SK-N-SH (cell line): ENCODE results near the gene DCUN1D3. TPM values are rescaled to one million over a fixed set of nuclear protein-coding genes. Genes with fewer than 3 reads are reported as not detected.

Source experiments
- CTCF ChIA-PET: fragments of 300-600, 350-600 bp; formaldehyde crosslinking; extraction: SDS; loops from one replicate; lab custom pipeline; 2021; lab: Yijun Ruan, JAX
- POLR2A ChIA-PET: fragments of 350-600 bp; sonication (Branson Sonifier 250); formaldehyde crosslinking; extraction: SDS; loops from one replicate; lab custom pipeline; 2020; ENCODE audit warnings: antibody characterized with exemption, inconsistent platforms; lab: Yijun Ruan, JAX
- DNase-seq: peaks from one replicate; pipeline ENCODE4 v3.0.0; 2012
- H2AFZ ChIP-seq: fragments of 200-600 bp; sonication (generic); 2 replicates; pipeline ENCODE4 v1.8.1; 2016; ENCODE audit warnings: antibody characterized with exemption, mild to moderate bottlenecking, low read depth
- H3F3A ChIP-seq: fragments of 200-600 bp; sonication (generic); replicated peaks from 2 replicates; pipeline ENCODE3; 2016; ENCODE audit warnings: antibody characterized with exemption, mild to moderate bottlenecking; ENCODE audit not compliant: insufficient read depth
- H3K27ac ChIP-seq, 2 experiments: fragments of 200-500 bp in 1 of 2; fragments of 200-600 bp in 1 of 2; sonication (Bioruptor generic) in 1 of 2; sonication (generic), shearing (Covaris generic) in 1 of 2; 2 replicates each; pipeline versions ENCODE4 v1.5.1 to v1.6.1; 2014 to 2016; ENCODE audit warnings: low read depth in 2 of 2, inconsistent platforms in 1 of 2, low read length in 1 of 2, mild to moderate bottlenecking in 1 of 2, mixed read lengths in 1 of 2
- H3K27me3 ChIP-seq: fragments of 200-600 bp; sonication (generic), shearing (Covaris generic); 2 replicates; pipeline ENCODE4 v1.6.1; 2016; ENCODE audit warnings: mixed run types; ENCODE audit not compliant: insufficient read depth
- H3K36me3 ChIP-seq, 2 experiments: fragments of 200-500 bp in 1 of 2; fragments of 200-600 bp in 1 of 2; sonication (Bioruptor generic) in 1 of 2; sonication (generic) in 1 of 2; replicated peaks in 1 of 2; 2 replicates each; pipeline versions ENCODE3 to v1.5.1; 2014 to 2016; ENCODE audit warnings: low read length in 1 of 2, mild to moderate bottlenecking in 1 of 2; ENCODE audit not compliant: insufficient read depth in 2 of 2, control insufficient read depth in 1 of 2
- H3K4me1 ChIP-seq, 2 experiments: fragments of 200-500 bp in 1 of 2; fragments of 200-600 bp in 1 of 2; sonication (Bioruptor generic) in 1 of 2; sonication (generic), shearing (Covaris generic) in 1 of 2; 2 replicates each; pipeline versions ENCODE4 v1.5.1 to v1.6.1; 2014 to 2016; ENCODE audit warnings: low read depth in 1 of 2, low read length in 1 of 2, mixed run types in 1 of 2; ENCODE audit not compliant: insufficient read depth in 2 of 2, control insufficient read depth in 1 of 2
- H3K4me2 ChIP-seq: fragments of 200-600 bp; sonication (generic), shearing (Covaris generic); 2 replicates; pipeline ENCODE4 v1.6.1; 2017; ENCODE audit warnings: mixed run types
- H3K4me3 ChIP-seq, 2 experiments: fragments of 200-500 bp in 1 of 2; fragments of 200-600 bp in 1 of 2; sonication (Bioruptor generic) in 1 of 2; sonication (generic), shearing (Covaris generic) in 1 of 2; 2 replicates each; pipeline versions ENCODE4 v1.5.1 to v1.8.1; 2014 to 2016; ENCODE audit warnings: low read depth in 2 of 2, inconsistent platforms in 1 of 2, low read length in 1 of 2, mild to moderate bottlenecking in 1 of 2, mixed read lengths in 1 of 2, moderate library complexity in 1 of 2
- H3K79me2 ChIP-seq: fragments of 200-600 bp; sonication (generic); 2 replicates; pipeline ENCODE4 v1.8.1; 2017; ENCODE audit warnings: mild to moderate bottlenecking; ENCODE audit not compliant: insufficient read depth
- H3K9ac ChIP-seq: fragments of 200-600 bp; sonication (generic); 2 replicates; pipeline ENCODE4 v1.6.1; 2017; ENCODE audit warnings: mixed run types
- H3K9me2 ChIP-seq: fragments of 200-600 bp; sonication (generic); 2 replicates; pipeline ENCODE4 v1.6.1; 2017; ENCODE audit warnings: mixed run types
- H3K9me3 ChIP-seq: fragments of 200-600 bp; sonication (generic); 2 replicates; pipeline ENCODE4 v1.6.1; 2017; ENCODE audit warnings: mixed run types, mild to moderate bottlenecking, moderate library complexity
- H4K20me1 ChIP-seq: fragments of 200-600 bp; sonication (generic); 2 replicates; pipeline ENCODE4 v1.6.1; 2017; ENCODE audit warnings: mild to moderate bottlenecking, mixed run types; ENCODE audit not compliant: insufficient read depth
- CHD2 ChIP-seq: fragments of 150-350 bp; IDR thresholded peaks from 2 replicates; pipeline ENCODE4 v1.6.1; 2018; ENCODE audit warnings: low read length; ENCODE audit not compliant: partially characterized antibody
- EP300 ChIP-seq, 2 experiments: IDR thresholded peaks; 2 replicates each; pipeline versions ENCODE4 v1.4.0 to v1.6.1; 2012; ENCODE audit warnings: borderline replicate concordance in 1 of 2, low read depth in 1 of 2, low read length in 1 of 2
- GABPA ChIP-seq: IDR thresholded peaks from 2 replicates; pipeline ENCODE4 v1.4.0; 2012; ENCODE audit warnings: low read depth, mild to moderate bottlenecking
- JUND ChIP-seq: IDR thresholded peaks from 2 replicates; pipeline ENCODE4 v1.4.0; 2012
- MEF2A ChIP-seq: IDR thresholded peaks from 2 replicates; pipeline ENCODE4 v1.4.0; 2012; ENCODE audit warnings: low read depth, borderline replicate concordance
- RAD21 ChIP-seq: IDR thresholded peaks from 2 replicates; pipeline ENCODE4 v1.6.1; 2012; ENCODE audit warnings: mild to moderate bottlenecking, low read length
- RCOR1 ChIP-seq: fragments of 150-350 bp; IDR thresholded peaks from 2 replicates; pipeline ENCODE4 v1.6.1; 2017; ENCODE audit warnings: antibody characterized with exemption, low read length
- RFX5 ChIP-seq: IDR thresholded peaks from 2 replicates; pipeline ENCODE4 v1.6.1; 2012; ENCODE audit warnings: mild to moderate bottlenecking, improper control_type of control experiment, low read length
- RXRA ChIP-seq: IDR thresholded peaks from 2 replicates; pipeline ENCODE4 v1.4.0; 2012; ENCODE audit warnings: low read depth, mild to moderate bottlenecking, borderline replicate concordance
- TCF12 ChIP-seq: IDR thresholded peaks from 2 replicates; pipeline ENCODE4 v1.4.0; 2012
- WGBS: methylation state at CpG from one replicate; pipeline ENCODE4 v1.1.6; 2017; ENCODE audit warnings: low lambda C conversion rate; 5-methylcytosine and 5-hydroxymethylcytosine counted together
- polyA plus RNA-seq, 3 experiments: library from polyadenylated mRNA; depleted of rRNA; stranded (reverse); fragments of >200 nt; gene quantifications; 2 replicates each; pipeline ENCODE4 v1.2.3, GENCODE V29; 2012
- TF ChIP-seq, protein P1 (sequence below): IDR thresholded peaks from 2 replicates; pipeline ENCODE4 v1.4.0; 2012; ENCODE audit warnings: low read depth, borderline replicate concordance
- TF ChIP-seq, protein P2 (sequence below): fragments of 150-350 bp; IDR thresholded peaks from 2 replicates; pipeline ENCODE4 v1.6.1; 2016; ENCODE audit warnings: mild to moderate bottlenecking, low read depth, low read length
- TF ChIP-seq, protein P3 (sequence below): IDR thresholded peaks from 2 replicates; pipeline ENCODE4 v1.6.1; 2012; ENCODE audit warnings: mild to moderate bottlenecking, low read depth, low read length, moderate library complexity
- TF ChIP-seq, protein P4 (sequence below): fragments of 150-350 bp; IDR thresholded peaks from 2 replicates; pipeline ENCODE4 v1.6.1; 2017; ENCODE audit warnings: antibody characterized with exemption, low read length, low read depth, borderline replicate concordance
- TF ChIP-seq, protein P5 (sequence below): IDR thresholded peaks from 2 replicates; pipeline ENCODE4 v1.4.0; 2012; ENCODE audit warnings: low read depth, borderline replicate concordance

The DCUN1D3 gene
- polyA plus RNA-seq, 1 of the 3 experiments (the other 2 are of a cell fraction): 4.7 TPM

DNA sequence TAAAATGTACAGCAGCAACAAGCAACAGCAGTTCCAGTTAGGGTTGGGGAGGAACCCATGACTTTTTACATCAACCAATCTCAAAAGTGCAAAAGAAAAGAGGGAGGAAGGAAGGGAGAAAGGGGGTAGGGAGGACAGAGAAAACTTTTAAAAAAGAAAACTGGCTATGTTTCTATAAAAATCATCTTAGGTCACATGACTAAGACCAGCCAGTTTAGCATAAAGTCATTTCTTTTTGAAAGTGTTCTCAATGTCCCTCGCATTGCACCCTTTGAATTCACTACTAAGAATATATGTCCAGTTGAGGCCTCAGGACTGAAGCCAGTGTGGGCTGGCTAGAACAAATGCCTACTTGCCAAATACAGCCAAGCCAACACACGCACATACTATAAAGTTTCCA lies 28.9 kb downstream of the DCUN1D3 start:
- Histone ChIP-seq H3K27ac (no peak overlapping the region), H3K36me3 (no peaks in the 10 kb centered on the region), H3K9me2 (no peaks in the 10 kb centered on the region), H3K9ac (no peak overlapping the region), H3K27me3 (no peaks in the 10 kb centered on the region), H2AFZ (no peak overlapping the region), H3K4me1 (peaks cover 37 to 42% of the 10 kb centered on the region in 2 experiments), H3K4me2 (no peak overlapping the region)
- POLR2A ChIA-PET: no interaction called here
- CTCF ChIA-PET: interaction anchor here (0.6 to 1.5 kb wide), 4 partner anchors 21 to 964 kb away, joined by 3 to 5 read pairs (median 3); no protein-coding TSS in a partner anchor
- no peak for DNase-seq
- TF ChIP-seq RXRA: no peak
- TF ChIP-seq RCOR1: no peak
- TF ChIP-seq, all 33 proteins: peak for 0
- H3K79me2 ChIP-seq: peaks cover 88% of the 10 kb centered on the region
- 66% methylated on average over 2 of the region's 2 CpGs for WGBS
- no peak overlapping the region for H3K4me3 ChIP-seq
- H3F3A ChIP-seq: peaks cover 13% of the 10 kb centered on the region
- H3K9me3 ChIP-seq: no peaks in the 10 kb centered on the region
- no peaks in the 10 kb centered on the region for H4K20me1 ChIP-seq

DNA sequence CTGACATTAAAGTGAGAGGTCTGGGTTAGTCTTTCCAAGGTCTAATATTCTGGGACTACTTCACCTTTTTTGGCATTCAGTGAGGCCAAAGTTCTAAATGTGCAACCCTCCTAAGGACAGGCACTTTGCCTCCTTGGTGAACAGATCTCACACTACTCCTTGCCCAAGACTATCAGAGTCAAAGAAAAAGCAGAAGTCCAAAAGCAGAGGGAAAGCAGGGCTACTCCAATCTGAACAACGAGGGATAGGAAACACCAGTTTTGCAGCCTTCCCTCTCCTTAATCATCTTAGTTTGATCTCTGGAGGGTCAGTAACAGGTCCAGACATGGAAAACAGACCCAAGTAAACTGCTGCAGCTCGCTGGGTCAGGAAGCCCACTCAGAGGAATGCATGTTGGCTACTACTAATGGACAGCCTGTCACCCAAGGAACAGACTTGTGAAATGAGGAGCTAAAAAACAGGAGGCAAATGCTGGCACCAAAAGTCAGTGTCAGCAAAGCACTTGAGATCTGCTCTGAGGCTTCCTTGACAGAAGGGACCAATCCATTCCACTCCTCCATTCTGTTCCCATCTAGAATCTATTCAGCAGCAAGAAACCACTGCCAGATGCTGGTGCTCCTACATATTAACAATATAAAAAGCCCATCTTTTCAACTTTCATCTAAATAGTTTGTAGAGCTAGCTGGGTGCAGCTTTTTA lies 29.9 kb downstream of the DCUN1D3 start:
- Histone ChIP-seq H2AFZ (no peak overlapping the region), H3K36me3 (no peaks in the 10 kb centered on the region), H3K4me2 (no peak overlapping the region), H4K20me1 (no peaks in the 10 kb centered on the region), H3K9me3 (no peaks in the 10 kb centered on the region), H3F3A (peaks cover 16% of the 10 kb centered on the region), H3K79me2 (peaks cover 84% of the 10 kb centered on the region), H3K4me1 (peaks cover 43 to 51% of the 10 kb centered on the region in 2 experiments), H3K9ac (no peak overlapping the region), H3K9me2 (no peaks in the 10 kb centered on the region), H3K27me3 (no peaks in the 10 kb centered on the region), H3K4me3 (no peak overlapping the region), H3K27ac (no peak overlapping the region)
- CTCF ChIA-PET: interaction anchor here (0.6 to 1.5 kb wide), 3 partner anchors 20 to 963 kb away, joined by 3 to 5 read pairs (median 3); no protein-coding TSS in a partner anchor
- 90% methylated on average over 2 of the region's 2 CpGs for WGBS
- no peak for DNase-seq
- POLR2A ChIA-PET: no interaction called here
- no peak for TF ChIP-seq MEF2A
- no peak for TF ChIP-seq RAD21
- TF ChIP-seq TCF12: no peak
- no peak for TF ChIP-seq GABPA
- no peak for TF ChIP-seq CHD2
- TF ChIP-seq, protein P1, sequence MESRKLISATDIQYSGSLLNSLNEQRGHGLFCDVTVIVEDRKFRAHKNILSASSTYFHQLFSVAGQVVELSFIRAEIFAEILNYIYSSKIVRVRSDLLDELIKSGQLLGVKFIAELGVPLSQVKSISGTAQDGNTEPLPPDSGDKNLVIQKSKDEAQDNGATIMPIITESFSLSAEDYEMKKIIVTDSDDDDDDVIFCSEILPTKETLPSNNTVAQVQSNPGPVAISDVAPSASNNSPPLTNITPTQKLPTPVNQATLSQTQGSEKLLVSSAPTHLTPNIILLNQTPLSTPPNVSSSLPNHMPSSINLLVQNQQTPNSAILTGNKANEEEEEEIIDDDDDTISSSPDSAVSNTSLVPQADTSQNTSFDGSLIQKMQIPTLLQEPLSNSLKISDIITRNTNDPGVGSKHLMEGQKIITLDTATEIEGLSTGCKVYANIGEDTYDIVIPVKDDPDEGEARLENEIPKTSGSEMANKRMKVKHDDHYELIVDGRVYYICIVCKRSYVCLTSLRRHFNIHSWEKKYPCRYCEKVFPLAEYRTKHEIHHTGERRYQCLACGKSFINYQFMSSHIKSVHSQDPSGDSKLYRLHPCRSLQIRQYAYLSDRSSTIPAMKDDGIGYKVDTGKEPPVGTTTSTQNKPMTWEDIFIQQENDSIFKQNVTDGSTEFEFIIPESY: no peak
- no peak for TF ChIP-seq JUND
- TF ChIP-seq, protein P2, sequence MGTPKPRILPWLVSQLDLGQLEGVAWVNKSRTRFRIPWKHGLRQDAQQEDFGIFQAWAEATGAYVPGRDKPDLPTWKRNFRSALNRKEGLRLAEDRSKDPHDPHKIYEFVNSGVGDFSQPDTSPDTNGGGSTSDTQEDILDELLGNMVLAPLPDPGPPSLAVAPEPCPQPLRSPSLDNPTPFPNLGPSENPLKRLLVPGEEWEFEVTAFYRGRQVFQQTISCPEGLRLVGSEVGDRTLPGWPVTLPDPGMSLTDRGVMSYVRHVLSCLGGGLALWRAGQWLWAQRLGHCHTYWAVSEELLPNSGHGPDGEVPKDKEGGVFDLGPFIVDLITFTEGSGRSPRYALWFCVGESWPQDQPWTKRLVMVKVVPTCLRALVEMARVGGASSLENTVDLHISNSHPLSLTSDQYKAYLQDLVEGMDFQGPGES: no peak
- no peak for TF ChIP-seq RFX5
- TF ChIP-seq, protein P3, sequence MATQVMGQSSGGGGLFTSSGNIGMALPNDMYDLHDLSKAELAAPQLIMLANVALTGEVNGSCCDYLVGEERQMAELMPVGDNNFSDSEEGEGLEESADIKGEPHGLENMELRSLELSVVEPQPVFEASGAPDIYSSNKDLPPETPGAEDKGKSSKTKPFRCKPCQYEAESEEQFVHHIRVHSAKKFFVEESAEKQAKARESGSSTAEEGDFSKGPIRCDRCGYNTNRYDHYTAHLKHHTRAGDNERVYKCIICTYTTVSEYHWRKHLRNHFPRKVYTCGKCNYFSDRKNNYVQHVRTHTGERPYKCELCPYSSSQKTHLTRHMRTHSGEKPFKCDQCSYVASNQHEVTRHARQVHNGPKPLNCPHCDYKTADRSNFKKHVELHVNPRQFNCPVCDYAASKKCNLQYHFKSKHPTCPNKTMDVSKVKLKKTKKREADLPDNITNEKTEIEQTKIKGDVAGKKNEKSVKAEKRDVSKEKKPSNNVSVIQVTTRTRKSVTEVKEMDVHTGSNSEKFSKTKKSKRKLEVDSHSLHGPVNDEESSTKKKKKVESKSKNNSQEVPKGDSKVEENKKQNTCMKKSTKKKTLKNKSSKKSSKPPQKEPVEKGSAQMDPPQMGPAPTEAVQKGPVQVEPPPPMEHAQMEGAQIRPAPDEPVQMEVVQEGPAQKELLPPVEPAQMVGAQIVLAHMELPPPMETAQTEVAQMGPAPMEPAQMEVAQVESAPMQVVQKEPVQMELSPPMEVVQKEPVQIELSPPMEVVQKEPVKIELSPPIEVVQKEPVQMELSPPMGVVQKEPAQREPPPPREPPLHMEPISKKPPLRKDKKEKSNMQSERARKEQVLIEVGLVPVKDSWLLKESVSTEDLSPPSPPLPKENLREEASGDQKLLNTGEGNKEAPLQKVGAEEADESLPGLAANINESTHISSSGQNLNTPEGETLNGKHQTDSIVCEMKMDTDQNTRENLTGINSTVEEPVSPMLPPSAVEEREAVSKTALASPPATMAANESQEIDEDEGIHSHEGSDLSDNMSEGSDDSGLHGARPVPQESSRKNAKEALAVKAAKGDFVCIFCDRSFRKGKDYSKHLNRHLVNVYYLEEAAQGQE: no peak
- TF ChIP-seq RCOR1: no peak
- TF ChIP-seq, protein P4, sequence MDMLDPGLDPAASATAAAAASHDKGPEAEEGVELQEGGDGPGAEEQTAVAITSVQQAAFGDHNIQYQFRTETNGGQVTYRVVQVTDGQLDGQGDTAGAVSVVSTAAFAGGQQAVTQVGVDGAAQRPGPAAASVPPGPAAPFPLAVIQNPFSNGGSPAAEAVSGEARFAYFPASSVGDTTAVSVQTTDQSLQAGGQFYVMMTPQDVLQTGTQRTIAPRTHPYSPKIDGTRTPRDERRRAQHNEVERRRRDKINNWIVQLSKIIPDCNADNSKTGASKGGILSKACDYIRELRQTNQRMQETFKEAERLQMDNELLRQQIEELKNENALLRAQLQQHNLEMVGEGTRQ: no peak
- TF ChIP-seq EP300 (IDR thresholded peaks at IDR 0.05; ENCODE audit: borderline replicate concordance in 1 of 2, low read depth in 1 of 2, low read length in 1 of 2): no peak
- TF ChIP-seq RXRA: no peak
- TF ChIP-seq, protein P5, sequence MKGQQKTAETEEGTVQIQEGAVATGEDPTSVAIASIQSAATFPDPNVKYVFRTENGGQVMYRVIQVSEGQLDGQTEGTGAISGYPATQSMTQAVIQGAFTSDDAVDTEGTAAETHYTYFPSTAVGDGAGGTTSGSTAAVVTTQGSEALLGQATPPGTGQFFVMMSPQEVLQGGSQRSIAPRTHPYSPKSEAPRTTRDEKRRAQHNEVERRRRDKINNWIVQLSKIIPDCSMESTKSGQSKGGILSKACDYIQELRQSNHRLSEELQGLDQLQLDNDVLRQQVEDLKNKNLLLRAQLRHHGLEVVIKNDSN: no peak
